HCT116 (cell line): ENCODE measurements around the gene GSTA3.
"Not testable (repeated sequence)": the region's sequence is repeated elsewhere in the genome, so short reads cannot be mapped to it uniquely, and the experiment has no call there.

Experiments
- ATF3 ChIP-seq: IDR thresholded peaks from 2 replicates; pipeline ENCODE4 v1.6.1; 2012
- CEBPB ChIP-seq: IDR thresholded peaks from 2 replicates; pipeline ENCODE4 v1.6.1; 2012; ENCODE audit warnings: low read depth
- CTCF ChIP-seq, 3 experiments: fragments of 200-600 bp in 1 of 3; sonication (generic) in 1 of 3; IDR thresholded peaks in 2 of 3; conservative IDR thresholded peaks in 1 of 3; 2 replicates each; pipeline ENCODE4 v1.5.1; 2012 to 2017; ENCODE audit warnings: low read depth in 2 of 3, low read length in 2 of 3, antibody characterized with exemption in 1 of 3, borderline replicate concordance in 1 of 3, control low read depth in 1 of 3, mild to moderate bottlenecking in 1 of 3, mixed read lengths in 1 of 3, mixed run types in 1 of 3, moderate library complexity in 1 of 3; ENCODE audit not compliant: insufficient read depth in 1 of 3
- EZH2 ChIP-seq: fragments of 200-600 bp; sonication (generic); IDR thresholded peaks from 2 replicates; pipeline ENCODE4 v1.6.1; 2017; ENCODE audit warnings: antibody characterized with exemption, mixed run types
- EZH2phosphoT487 ChIP-seq: fragments of 200-600 bp; IDR thresholded peaks from 2 replicates; pipeline ENCODE4 v1.6.1; 2018; ENCODE audit warnings: antibody characterized with exemption, borderline replicate concordance
- FOSL1 ChIP-seq: IDR thresholded peaks from 2 replicates; pipeline ENCODE4 v1.6.1; 2012; ENCODE audit warnings: low read depth
- MAX ChIP-seq: IDR thresholded peaks from 2 replicates; pipeline ENCODE4 v1.6.1; 2012
- POLR2A ChIP-seq: IDR thresholded peaks from 2 replicates; pipeline ENCODE4 v1.7.0; 2011; ENCODE audit warnings: borderline replicate concordance; ENCODE audit not compliant: insufficient read depth, insufficient read length; ENCODE audit errors: extremely low read depth
- POLR2AphosphoS5 ChIP-seq: IDR thresholded peaks from 2 replicates; pipeline ENCODE4 v1.6.1; 2011; ENCODE audit warnings: mild to moderate bottlenecking, low read depth, low read length, moderate library complexity
- RAD21 ChIP-seq: IDR thresholded peaks from 2 replicates; pipeline ENCODE4 v1.6.1; 2012; ENCODE audit warnings: low read depth, mild to moderate bottlenecking
- REST ChIP-seq: IDR thresholded peaks from 2 replicates; pipeline ENCODE4 v1.6.1; 2012; ENCODE audit warnings: low read depth
- SIN3A ChIP-seq: IDR thresholded peaks from 2 replicates; pipeline ENCODE4 v1.6.1; 2012; ENCODE audit warnings: low read depth
- SP1 ChIP-seq: IDR thresholded peaks from 2 replicates; pipeline ENCODE4 v1.6.1; 2012; ENCODE audit warnings: low read depth
- ZNF274 ChIP-seq: fragments of 200-500 bp; sonication (Bioruptor generic); IDR thresholded peaks from 2 replicates; pipeline ENCODE4 v1.6.1; 2014; ENCODE audit warnings: mild to moderate bottlenecking, low read depth, low read length, inconsistent platforms

GRCh38 chr6:52861151-52861550 lies 48.3 kb downstream of the GSTA3 start:
- not testable (repeated sequence) for TF ChIP-seq SP1; SIN3A; CTCF (IDR thresholded peaks at IDR 0.05 in 2 of 3, conservative IDR thresholded peaks at IDR 0.05 in 1 of 3; ENCODE audit: borderline replicate concordance in 1 of 3, insufficient read depth in 1 of 3, low read depth in 2 of 3, low read length in 2 of 3); RAD21; ATF3; MAX; POLR2A; POLR2AphosphoS5; EZH2; FOSL1; EZH2phosphoT487; CEBPB; REST; ZNF274
